Myocyte (in vitro differentiated cells): ENCODE results near the gene HEXIM2. TPM values are rescaled to one million over a fixed set of nuclear protein-coding genes. Genes with fewer than 3 reads are reported as not detected.

Source experiments
- DNase-seq: peaks from one replicate; pipeline ENCODE4 v3.0.0-alpha.2; 2012; ENCODE audit warnings: low read depth
- total RNA-seq: library from RNA; depleted of rRNA; stranded (reverse); fragments of >200 nt; gene quantifications from 2 replicates; pipeline ENCODE4 v1.2.3, GENCODE V29; 2014

HEXIM2 gene
- total RNA-seq, 1 donor from 2014 or later, result 13.5 TPM

GRCh38 chr17:45127548-45128300 lies 34.0 kb upstream of the HEXIM2 start:
- peak; percentile 75 for DNase-seq

- DNase-seq, result no peak
Measured at GRCh38 chr17:45128331-45128730, 33.3 kb upstream of the HEXIM2 start.

GRCh38 chr17:45128989-45129388 lies 32.7 kb upstream of the HEXIM2 start:
- no peak for DNase-seq

GRCh38 chr17:45129426-45129939 lies 32.2 kb upstream of the HEXIM2 start:
- DNase-seq, result peak; percentile 64

- DNase-seq, result no peak
Measured at GRCh38 chr17:45129940-45130680, 31.6 kb upstream of the HEXIM2 start.

GRCh38 chr17:45130681-45131615 lies 30.7 kb upstream of the HEXIM2 start:
- DNase-seq, result no peak

GRCh38 chr17:45131616-45132319 lies 29.9 kb upstream of the HEXIM2 start:
- no peak for DNase-seq

GRCh38 chr17:45132320-45132571 lies 29.4 kb upstream of the HEXIM2 start, which contains the start of gene PLCD3:
TSS of gene PLCD3 (minus strand) at chr17:45132515. CDS start at chr17:45132410, 105 bp downstream.
- no peak for DNase-seq

- DNase-seq, result peak; percentile 84
Measured at GRCh38 chr17:45132572-45133463, 28.9 kb upstream of the HEXIM2 start.

- DNase-seq, result peak; percentile 98
Measured at GRCh38 chr17:45135192-45135977, 26.3 kb upstream of the HEXIM2 start, which contains the start of gene ACBD4. TSS of gene ACBD4 (plus strand) at chr17:45135687. CDS start at chr17:45136145, 458 bp downstream.

- no peak for DNase-seq
Measured at GRCh38 chr17:45135978-45136791, 25.5 kb upstream of the HEXIM2 start.

- DNase-seq, result no peak
Measured at GRCh38 chr17:45136846-45137560, 24.7 kb upstream of the HEXIM2 start.

GRCh38 chr17:45137561-45138305 lies 23.9 kb upstream of the HEXIM2 start:
- no peak for DNase-seq

- DNase-seq, result no peak
Measured at GRCh38 chr17:45138911-45139532, 22.7 kb upstream of the HEXIM2 start.

- DNase-seq, result no peak
Measured at GRCh38 chr17:45139533-45139920, 22.1 kb upstream of the HEXIM2 start.

- no peak for DNase-seq
Measured at GRCh38 chr17:45143094-45143670, 18.5 kb upstream of the HEXIM2 start.
